ENCODE results near the gene ORMDL3.
"Not testable (repeated sequence)": the region's sequence is repeated elsewhere in the genome, so short reads cannot be mapped to it uniquely, and the experiment has no call there.

ORMDL3 gene

GRCh38 chr17:39887078-39887477, 40.3 kb downstream of the ORMDL3 start:
- DNase-seq (ENCODE audit: low read depth in 2 of 2, low spot score in 1 of 2): no peak

GRCh38 chr17:39886102-39886501, 41.3 kb downstream of the ORMDL3 start:
- not testable (repeated sequence) for DNase-seq (ENCODE audit: low read depth in 2 of 2, low spot score in 1 of 2)

GRCh38 chr17:39872751-39873150, 54.6 kb downstream of the ORMDL3 start:
- DNase-seq (ENCODE audit: low read depth in 2 of 2, low spot score in 1 of 2): no peak

- no peak for DNase-seq (ENCODE audit: low read depth in 2 of 2, low spot score in 1 of 2)
Observed at GRCh38 chr17:39871801-39872200, 55.6 kb downstream of the ORMDL3 start.
